Measurements from ENCODE around the gene PTPRR.

DNA sequence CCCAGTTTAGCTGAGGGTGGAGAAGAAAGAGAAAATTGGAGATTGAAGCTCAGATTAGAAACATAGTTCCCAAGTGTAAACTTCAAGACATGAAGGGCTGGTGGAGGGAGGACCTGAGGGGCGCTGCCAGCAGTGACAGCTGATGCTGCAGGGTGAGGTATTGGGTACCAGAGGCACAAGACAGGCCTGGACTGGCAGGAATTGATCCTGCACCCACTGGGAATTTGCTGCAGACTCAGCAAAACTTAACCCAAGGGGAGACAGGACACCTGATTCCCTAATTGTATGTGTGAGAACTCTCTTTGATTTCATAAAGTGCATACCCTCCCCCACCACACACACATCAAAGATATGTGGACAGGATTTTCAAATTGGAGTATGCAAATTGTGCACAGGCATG lies 11.6 kb downstream of the PTPRR start:
- TF ChIP-seq POLR2AphosphoS5 (IDR thresholded peaks at IDR 0.05): no peak
- TF ChIP-seq, protein P1, sequence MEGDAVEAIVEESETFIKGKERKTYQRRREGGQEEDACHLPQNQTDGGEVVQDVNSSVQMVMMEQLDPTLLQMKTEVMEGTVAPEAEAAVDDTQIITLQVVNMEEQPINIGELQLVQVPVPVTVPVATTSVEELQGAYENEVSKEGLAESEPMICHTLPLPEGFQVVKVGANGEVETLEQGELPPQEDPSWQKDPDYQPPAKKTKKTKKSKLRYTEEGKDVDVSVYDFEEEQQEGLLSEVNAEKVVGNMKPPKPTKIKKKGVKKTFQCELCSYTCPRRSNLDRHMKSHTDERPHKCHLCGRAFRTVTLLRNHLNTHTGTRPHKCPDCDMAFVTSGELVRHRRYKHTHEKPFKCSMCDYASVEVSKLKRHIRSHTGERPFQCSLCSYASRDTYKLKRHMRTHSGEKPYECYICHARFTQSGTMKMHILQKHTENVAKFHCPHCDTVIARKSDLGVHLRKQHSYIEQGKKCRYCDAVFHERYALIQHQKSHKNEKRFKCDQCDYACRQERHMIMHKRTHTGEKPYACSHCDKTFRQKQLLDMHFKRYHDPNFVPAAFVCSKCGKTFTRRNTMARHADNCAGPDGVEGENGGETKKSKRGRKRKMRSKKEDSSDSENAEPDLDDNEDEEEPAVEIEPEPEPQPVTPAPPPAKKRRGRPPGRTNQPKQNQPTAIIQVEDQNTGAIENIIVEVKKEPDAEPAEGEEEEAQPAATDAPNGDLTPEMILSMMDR (IDR thresholded peaks at IDR 0.05): no peak
- no peak for TF ChIP-seq POLR2A (IDR thresholded peaks at IDR 0.05; ENCODE audit: low read depth)

Data from esophagus muscularis mucosa (tissue), 3 donors.